Right lobe of liver (tissue), 6 donors: ENCODE results near the gene NSMF. TPM values are rescaled to one million over a fixed set of nuclear protein-coding genes. Genes with fewer than 3 reads are reported as not detected.

ENCODE experiments used
- ATAC-seq, 4 donors: fragments of 200-7000 bp; cut with Tn5 transposase; one replicate each; pipeline ENCODE4 v1.9.1; 2020; ENCODE audit warnings: mild to moderate bottlenecking in 4 of 4, moderate library complexity in 4 of 4
- DNase-seq, 3 donors: peaks; one replicate each; pipeline ENCODE4 v3.0.0-alpha.2; 2020
- H3K27ac ChIP-seq, 3 donors: fragments of 200-600 bp; one replicate each; pipeline ENCODE4 v1.8.0; 2022
- H3K27me3 ChIP-seq, 2 donors: fragments of 200-600 bp; one replicate each; pipeline ENCODE4 v1.8.0; 2022
- H3K36me3 ChIP-seq, 4 donors: fragments of 200-600 bp; sonication (generic) in 1 of 4; one replicate each; pipeline versions ENCODE4 v1.5.1 to v1.8.0; 2017 to 2022; ENCODE audit warnings: control low read depth in 1 of 4
- H3K4me1 ChIP-seq, 4 donors: fragments of 200-600 bp; sonication (generic) in 1 of 4; one replicate each; pipeline versions ENCODE4 v1.5.1 to v1.8.0; 2017 to 2022; ENCODE audit warnings: control low read depth in 1 of 4
- H3K4me3 ChIP-seq, 3 donors: fragments of 200-600 bp; one replicate each; pipeline ENCODE4 v1.8.0; 2022
- H3K9me3 ChIP-seq, 4 donors: fragments of 200-600 bp; sonication (generic) in 1 of 4; one replicate each; pipeline versions ENCODE4 v1.5.1 to v1.8.0; 2017 to 2022; ENCODE audit warnings: control low read depth in 1 of 4
- CTCF ChIP-seq, 4 donors: fragments of 200-600 bp in 3 of 4; fragments of 450-650 bp in 1 of 4; IDR thresholded peaks; one replicate each; pipeline versions ENCODE4 v1.5.1 to v1.8.0; 2016 to 2022; ENCODE audit warnings: antibody characterized with exemption in 4 of 4, mild to moderate bottlenecking in 2 of 4
- POLR2A ChIP-seq: fragments of 450-650 bp; IDR thresholded peaks from one replicate; pipeline ENCODE4 v1.6.1; 2017; ENCODE audit warnings: antibody characterized with exemption, mild to moderate bottlenecking
- WGBS: methylation state at CpG from one replicate; pipeline ENCODE4 v1.1.6; 2018; ENCODE audit warnings: low coverage, low lambda C conversion rate; ENCODE audit not compliant: insufficient coverage; ENCODE audit errors: missing lambda C conversion rate; 5-methylcytosine and 5-hydroxymethylcytosine counted together
- intact Hi-C, 2 donors: fragments of 100-400 bp; cut with DNase I; formaldehyde crosslinking; loops; one replicate each; pipeline versions ENCODE4 v1.11.2 to v1.14.1; 2022
- total RNA-seq, 6 experiments: library from RNA; depleted of rRNA in 2 of 6; stranded (reverse); fragments of >200 nt in 2 of 6; fragmentation: NEBNext Ultra II Directional in 3 of 6; extraction: Animal tissue kit (Norgen Biotek cat#: 25700) in 3 of 6; gene quantifications; one replicate each; pipeline versions ENCODE4 v1.1.0 to v1.2.4, GENCODE V29; 2016 to 2023
- donor health status: DM: no; HTN: yes; CAD: no.
- donor health status: DM: no; HTN: no; CAD: no.
- donor health status: DM: no; HTN: no; CAD: no.
- donor health status: DM: no; HTN: yes; CAD: no.
- donor health status: DM: no; HTN: yes; CAD: no.

The NSMF gene
- total RNA-seq, 6 experiments from 2014 or later, result 15.6 to 55.4 (median 20.1) TPM

- intact Hi-C loops, result no loop called here
- DNase-seq, result no peak
- peaks cover 0 to 12% (median 2%) of the 10 kb centered on the region in 4 donors for H3K4me1 ChIP-seq
These were observed 17.2 kb downstream of the NSMF start for GRCh38 chr9:137441935-137442321.

DNA sequence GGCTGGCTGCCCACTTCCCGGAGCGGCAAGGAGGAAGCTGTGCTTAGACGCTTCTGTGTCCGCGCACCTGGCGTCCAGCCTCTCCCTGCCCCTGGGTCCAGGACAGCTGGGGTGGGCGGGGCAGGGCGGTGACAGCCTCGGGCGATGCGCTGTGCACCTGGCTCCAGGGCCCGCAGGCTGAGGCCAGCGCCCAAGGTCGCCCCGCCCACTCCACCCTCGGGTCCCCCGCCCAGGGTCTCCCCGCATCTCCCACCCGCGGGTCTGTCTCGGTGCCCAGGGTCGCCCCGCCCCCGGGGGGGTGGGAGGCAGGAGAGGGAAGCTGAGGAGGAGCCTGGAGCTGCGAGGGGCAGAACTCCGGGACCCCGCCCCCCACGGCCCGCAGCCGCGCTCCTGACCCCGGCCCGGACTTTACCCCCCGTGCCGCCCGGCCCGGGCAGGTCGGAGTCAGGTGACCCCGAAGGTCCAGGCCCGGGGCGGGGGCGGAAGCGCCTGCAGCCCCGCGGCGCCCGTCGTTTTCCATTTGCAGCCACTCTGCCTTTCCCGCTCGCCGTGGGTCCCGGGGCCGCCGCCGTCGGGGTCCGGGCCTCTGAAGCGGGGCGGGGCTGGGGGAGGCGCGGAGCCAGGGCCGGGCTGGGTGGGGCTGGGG is 17.7 kb downstream of the NSMF start, which contains the start of gene ENTPD8:
TSS of gene ENTPD8 (minus strand) at position 69 of the 646 bp plus-strand sequence. CDS start 3,072 bp downstream, outside the sequence.
- peak; percentile 85 to 93 (median 90) for ATAC-seq
- peaks cover 0 to 12% (median 2%) of the 10 kb centered on the region in 4 donors for H3K4me1 ChIP-seq
- no peaks in the 10 kb centered on the region for H3K27me3 ChIP-seq
- TF ChIP-seq POLR2A, result no peak
- TF ChIP-seq CTCF (IDR thresholded peaks at IDR 0.05), result no peak
- peak within 1 kb of the TSS in 1 of 3 donors; percentile 29 for H3K27ac ChIP-seq
- DNase-seq, result peak; percentile 89 to 94 (median 94)
- H3K4me3 ChIP-seq, result peak within 1 kb of the TSS; percentile 33 to 53 (median 48)
- no peaks in the 10 kb centered on the region for H3K9me3 ChIP-seq
- WGBS, result no CpG with 5 or more reads among the region's 62 CpGs
- intact Hi-C loops, result no loop called here
- H3K36me3 ChIP-seq, result no peaks in the 10 kb centered on the region

More at GRCh38 chr9:137441935-137442321, 17.2 kb downstream of the NSMF start:
- H3K36me3 ChIP-seq, result no peaks in the 10 kb centered on the region
- WGBS, result 12% methylated on average over 5 of the region's 7 CpGs
- TF ChIP-seq CTCF (IDR thresholded peaks at IDR 0.05) (no peak), POLR2A (no peak)
- ATAC-seq, result peak in 1 of 4 donors; percentile 1
- no peaks in the 10 kb centered on the region for H3K27me3 ChIP-seq
- peak overlapping the region; percentile 33 to 53 (median 48) for H3K4me3 ChIP-seq
- peak overlapping the region in 1 of 3 donors; percentile 29 for H3K27ac ChIP-seq
- H3K9me3 ChIP-seq, result no peaks in the 10 kb centered on the region

DNA sequence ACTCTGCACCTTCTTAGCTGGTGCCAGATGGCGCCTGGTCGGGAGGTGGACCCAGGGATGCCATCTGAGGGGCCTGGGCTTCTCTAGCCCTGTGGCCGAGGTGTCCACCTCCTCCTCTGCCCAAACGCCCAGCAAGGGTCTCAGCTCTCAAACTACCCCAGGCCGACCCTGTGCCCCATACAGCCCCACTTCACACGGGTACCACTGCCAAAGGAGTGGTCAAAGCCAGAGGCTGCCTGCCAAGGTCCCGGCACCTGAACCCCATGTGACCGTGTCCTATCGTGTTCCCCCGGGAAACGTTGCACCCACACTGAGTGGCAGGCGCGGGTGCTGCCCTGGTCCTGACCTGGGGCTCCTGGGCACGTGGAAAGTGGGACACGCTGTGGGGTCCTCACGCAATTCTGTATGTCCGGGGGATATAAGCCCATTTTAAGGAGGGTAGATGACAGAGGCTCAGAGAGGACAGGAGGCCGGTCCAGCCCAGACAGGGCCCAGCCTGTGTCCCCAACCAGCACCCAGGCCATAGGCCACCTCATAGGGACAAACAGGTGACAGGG is 19.9 kb downstream of the NSMF start:
- peak in 2 of 3 donors; percentile 25 to 60 for DNase-seq
- no CpG with 5 or more reads among the region's 18 CpGs for WGBS
- Histone ChIP-seq H3K27ac (no peak overlapping the region), H3K27me3 (no peaks in the 10 kb centered on the region), H3K9me3 (no peaks in the 10 kb centered on the region), H3K4me1 (peaks cover 0 to 3% (median 0%) of the 10 kb centered on the region in 4 donors), H3K36me3 (no peaks in the 10 kb centered on the region), H3K4me3 (no peak overlapping the region)
- no peak for ATAC-seq
- intact Hi-C loops, result no loop called here
- TF ChIP-seq POLR2A (no peak), CTCF (IDR thresholded peaks at IDR 0.05) (no peak)

GRCh38 chr9:137438591-137439157 is 20.5 kb downstream of the NSMF start:
- DNase-seq (peak in 2 of 3 donors; percentile 15 to 46), ATAC-seq (no peak)
- Histone ChIP-seq H3K27me3 (no peaks in the 10 kb centered on the region), H3K36me3 (no peaks in the 10 kb centered on the region), H3K4me1 (peaks cover 0 to 3% (median 0%) of the 10 kb centered on the region in 4 donors), H3K4me3 (no peak overlapping the region), H3K27ac (no peak overlapping the region), H3K9me3 (no peaks in the 10 kb centered on the region)
- 47% methylated on average over 2 of the region's 22 CpGs for WGBS
- TF ChIP-seq POLR2A (no peak), CTCF (IDR thresholded peaks at IDR 0.05) (no peak)
- intact Hi-C loops, result no loop called here
